ENCODE data around the gene KLRF2.

KLRF2 gene

DNA sequence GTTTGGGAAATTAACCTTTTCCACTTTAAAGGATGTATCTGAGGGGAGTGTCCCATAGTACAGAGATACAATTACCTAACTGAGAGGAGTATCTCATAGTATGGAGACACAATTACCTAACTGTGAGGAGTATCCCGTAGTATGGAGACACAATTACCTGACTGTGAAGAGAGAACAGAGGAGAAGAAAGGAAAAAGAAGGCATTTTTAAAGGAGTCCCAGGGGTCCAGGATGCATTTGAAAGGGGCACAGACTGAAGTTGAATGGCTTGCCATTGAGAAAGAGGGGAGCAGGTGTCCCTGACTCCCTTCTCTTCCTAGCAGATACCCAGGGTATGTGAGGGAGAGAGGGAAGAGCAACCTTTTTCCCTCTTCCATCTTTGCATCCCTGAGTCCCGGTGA, 17.9 kb downstream of the KLRF2 start:
- no peaks in the 10 kb centered on the region for H3F3A ChIP-seq (ENCODE audit: insufficient read depth)
- no peak overlapping the region for H2AFZ ChIP-seq (ENCODE audit: low read depth, low read length, severe bottlenecking)
- H3K4me2 ChIP-seq (ENCODE audit: low read depth, low read length, poor library complexity, severe bottlenecking), result no peak overlapping the region

DNA sequence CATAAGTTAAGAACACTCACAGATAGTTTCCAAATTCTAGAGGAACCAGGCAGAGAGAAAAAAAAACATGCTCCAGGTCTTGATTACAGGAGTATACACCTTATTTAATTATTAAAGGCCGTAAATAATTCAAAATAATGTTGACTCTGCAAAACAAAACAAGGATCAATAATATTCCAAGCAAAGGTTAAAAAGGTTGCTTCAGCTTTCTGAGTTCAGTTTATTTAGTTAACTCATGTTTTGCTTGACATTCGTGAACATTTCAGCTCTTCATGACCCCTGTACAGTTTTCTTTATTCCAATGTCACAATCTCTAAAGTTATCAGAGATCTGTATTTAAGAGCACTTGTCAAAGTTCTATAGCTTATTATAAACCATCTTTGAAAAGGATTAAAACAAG, 19.6 kb downstream of the KLRF2 start:
- H3K9me2 ChIP-seq (replicated peaks; ENCODE audit: insufficient read depth, low read length), result no peaks in the 10 kb centered on the region
- no peaks in the 10 kb centered on the region for H3K36me3 ChIP-seq (ENCODE audit: low read length)
- H4K20me1 ChIP-seq (ENCODE audit: low read depth, low read length), result no peaks in the 10 kb centered on the region
- H2AFZ ChIP-seq (ENCODE audit: low read depth, low read length, severe bottlenecking), result no peak overlapping the region
- H3K9ac ChIP-seq (ENCODE audit: low read length), result no peak overlapping the region
- H3F3A ChIP-seq (ENCODE audit: insufficient read depth), result no peaks in the 10 kb centered on the region
- no peaks in the 10 kb centered on the region for H3K79me2 ChIP-seq (ENCODE audit: insufficient read depth, low read length)
- H3K4me3 ChIP-seq (ENCODE audit: insufficient read depth, low read length, poor library complexity, severe bottlenecking), result no peak overlapping the region
- H3K27ac ChIP-seq (ENCODE audit: low read depth, low read length), result no peak overlapping the region
- no peaks in the 10 kb centered on the region for H3K9me3 ChIP-seq (ENCODE audit: insufficient read depth, low read length)
- no peak overlapping the region for H3K4me2 ChIP-seq (ENCODE audit: low read depth, low read length, poor library complexity, severe bottlenecking)
- TF ChIP-seq EZH2phosphoT487 (conservative IDR thresholded peaks at IDR 0.05; ENCODE audit: low read length), result no peak
- TF ChIP-seq, protein P1, sequence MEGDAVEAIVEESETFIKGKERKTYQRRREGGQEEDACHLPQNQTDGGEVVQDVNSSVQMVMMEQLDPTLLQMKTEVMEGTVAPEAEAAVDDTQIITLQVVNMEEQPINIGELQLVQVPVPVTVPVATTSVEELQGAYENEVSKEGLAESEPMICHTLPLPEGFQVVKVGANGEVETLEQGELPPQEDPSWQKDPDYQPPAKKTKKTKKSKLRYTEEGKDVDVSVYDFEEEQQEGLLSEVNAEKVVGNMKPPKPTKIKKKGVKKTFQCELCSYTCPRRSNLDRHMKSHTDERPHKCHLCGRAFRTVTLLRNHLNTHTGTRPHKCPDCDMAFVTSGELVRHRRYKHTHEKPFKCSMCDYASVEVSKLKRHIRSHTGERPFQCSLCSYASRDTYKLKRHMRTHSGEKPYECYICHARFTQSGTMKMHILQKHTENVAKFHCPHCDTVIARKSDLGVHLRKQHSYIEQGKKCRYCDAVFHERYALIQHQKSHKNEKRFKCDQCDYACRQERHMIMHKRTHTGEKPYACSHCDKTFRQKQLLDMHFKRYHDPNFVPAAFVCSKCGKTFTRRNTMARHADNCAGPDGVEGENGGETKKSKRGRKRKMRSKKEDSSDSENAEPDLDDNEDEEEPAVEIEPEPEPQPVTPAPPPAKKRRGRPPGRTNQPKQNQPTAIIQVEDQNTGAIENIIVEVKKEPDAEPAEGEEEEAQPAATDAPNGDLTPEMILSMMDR (IDR thresholded peaks at IDR 0.05; ENCODE audit: insufficient read depth, low read length, poor library complexity, severe bottlenecking), result no peak
- H3K27me3 ChIP-seq (ENCODE audit: low read length), result no peaks in the 10 kb centered on the region

More for the DNA sequence above, 17.9 kb downstream of the KLRF2 start:
- no peak overlapping the region for H3K27ac ChIP-seq (ENCODE audit: low read depth, low read length)
- H3K9me3 ChIP-seq (ENCODE audit: insufficient read depth, low read length), result no peaks in the 10 kb centered on the region
- H3K36me3 ChIP-seq (ENCODE audit: low read length), result no peaks in the 10 kb centered on the region
- H3K4me3 ChIP-seq (ENCODE audit: insufficient read depth, low read length, poor library complexity, severe bottlenecking), result no peak overlapping the region
- TF ChIP-seq, protein P1 (IDR thresholded peaks at IDR 0.05; ENCODE audit: insufficient read depth, low read length, poor library complexity, severe bottlenecking), result no peak
- TF ChIP-seq EZH2phosphoT487 (conservative IDR thresholded peaks at IDR 0.05; ENCODE audit: low read length), result no peak
- H3K79me2 ChIP-seq (ENCODE audit: insufficient read depth, low read length), result no peaks in the 10 kb centered on the region
- no peaks in the 10 kb centered on the region for H3K27me3 ChIP-seq (ENCODE audit: low read length)
- H4K20me1 ChIP-seq (ENCODE audit: low read depth, low read length), result no peaks in the 10 kb centered on the region
- H3K9ac ChIP-seq (ENCODE audit: low read length), result no peak overlapping the region
- H3K9me2 ChIP-seq (replicated peaks; ENCODE audit: insufficient read depth, low read length), result no peaks in the 10 kb centered on the region

DNA sequence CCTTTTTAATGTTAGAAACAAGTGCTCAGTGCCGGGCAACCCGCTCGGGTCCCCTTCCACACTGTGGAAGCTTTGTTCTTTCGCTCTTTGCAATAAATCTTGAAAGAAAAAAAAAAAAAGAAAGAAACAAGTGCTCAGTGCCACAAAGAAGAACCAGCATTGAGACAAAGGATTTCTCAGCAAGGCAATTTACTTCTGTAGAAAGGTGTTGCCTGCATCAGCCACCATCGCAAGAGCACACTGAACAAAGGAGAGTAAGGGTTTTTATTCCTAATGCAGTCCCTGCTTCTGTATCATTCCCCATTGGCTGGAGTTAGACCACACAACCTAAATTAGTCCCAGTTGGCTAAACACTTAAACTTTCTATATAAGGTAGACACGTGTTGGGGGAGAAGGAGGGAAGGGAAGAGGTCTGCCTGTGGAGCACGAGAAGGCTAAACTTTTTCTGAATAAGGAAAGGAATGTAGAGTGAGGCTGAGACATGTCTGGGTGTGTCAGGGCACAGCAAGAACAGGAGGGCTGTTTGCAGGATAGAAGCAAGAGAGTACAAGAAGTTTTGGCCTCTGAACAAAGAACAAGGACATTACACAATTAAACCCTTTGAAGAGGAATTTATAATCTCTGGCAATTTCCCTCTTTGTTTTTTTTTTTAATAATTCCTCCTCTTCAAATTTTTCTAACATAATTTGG, 21.4 kb downstream of the KLRF2 start:
- no peak overlapping the region for H3K4me2 ChIP-seq (ENCODE audit: low read depth, low read length, poor library complexity, severe bottlenecking)
- no peaks in the 10 kb centered on the region for H4K20me1 ChIP-seq (ENCODE audit: low read depth, low read length)
- no peaks in the 10 kb centered on the region for H3K9me2 ChIP-seq (replicated peaks; ENCODE audit: insufficient read depth, low read length)
- no peaks in the 10 kb centered on the region for H3K27me3 ChIP-seq (ENCODE audit: low read length)
- TF ChIP-seq, protein P1 (IDR thresholded peaks at IDR 0.05; ENCODE audit: insufficient read depth, low read length, poor library complexity, severe bottlenecking), result no peak
- no peak for TF ChIP-seq EZH2phosphoT487 (conservative IDR thresholded peaks at IDR 0.05; ENCODE audit: low read length)
- no peak overlapping the region for H3K4me3 ChIP-seq (ENCODE audit: insufficient read depth, low read length, poor library complexity, severe bottlenecking)
- no peak overlapping the region for H3K9ac ChIP-seq (ENCODE audit: low read length)
- H2AFZ ChIP-seq (ENCODE audit: low read depth, low read length, severe bottlenecking), result no peak overlapping the region
- H3K9me3 ChIP-seq (ENCODE audit: insufficient read depth, low read length), result no peaks in the 10 kb centered on the region
- no peaks in the 10 kb centered on the region for H3K36me3 ChIP-seq (ENCODE audit: low read length)
- no peaks in the 10 kb centered on the region for H3F3A ChIP-seq (ENCODE audit: insufficient read depth)
- no peaks in the 10 kb centered on the region for H3K79me2 ChIP-seq (ENCODE audit: insufficient read depth, low read length)
- no peak overlapping the region for H3K27ac ChIP-seq (ENCODE audit: low read depth, low read length)
